HG02763 (cell line): ENCODE data around the gene DLGAP4.
"Not testable (repeated sequence)": the region's sequence is repeated elsewhere in the genome, so short reads cannot be mapped to it uniquely, and the experiment has no call there.

Experiments used
- ATAC-seq: cut with Tn5 transposase; IDR thresholded peaks from one replicate; pipeline ENCODE4 v1.9.1; 2021; ENCODE audit warnings: mild to moderate bottlenecking, moderate library complexity; ENCODE audit not compliant: unreplicated experiment

Gene DLGAP4

DNA sequence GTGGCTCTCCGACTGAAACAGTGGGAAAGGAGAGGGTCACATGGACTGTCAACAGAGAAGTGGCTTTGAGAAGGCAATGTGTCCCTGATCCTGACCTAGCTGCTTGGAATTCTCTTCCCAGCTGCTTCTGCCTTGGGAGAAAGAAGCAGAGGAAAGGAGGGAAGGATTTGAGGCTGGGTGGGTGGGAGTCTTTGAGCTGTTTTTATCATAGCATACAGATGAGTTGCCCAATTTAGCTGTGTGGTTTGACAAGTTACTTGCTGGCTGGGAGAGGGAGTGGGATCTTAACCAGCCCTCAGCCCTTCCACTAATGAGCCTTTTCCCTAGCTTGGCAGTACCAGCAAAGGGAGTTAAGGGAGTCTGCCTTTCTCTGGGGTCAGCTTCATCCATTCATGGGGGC, 184.1 kb downstream of the DLGAP4 start:
- no peak for ATAC-seq

DNA sequence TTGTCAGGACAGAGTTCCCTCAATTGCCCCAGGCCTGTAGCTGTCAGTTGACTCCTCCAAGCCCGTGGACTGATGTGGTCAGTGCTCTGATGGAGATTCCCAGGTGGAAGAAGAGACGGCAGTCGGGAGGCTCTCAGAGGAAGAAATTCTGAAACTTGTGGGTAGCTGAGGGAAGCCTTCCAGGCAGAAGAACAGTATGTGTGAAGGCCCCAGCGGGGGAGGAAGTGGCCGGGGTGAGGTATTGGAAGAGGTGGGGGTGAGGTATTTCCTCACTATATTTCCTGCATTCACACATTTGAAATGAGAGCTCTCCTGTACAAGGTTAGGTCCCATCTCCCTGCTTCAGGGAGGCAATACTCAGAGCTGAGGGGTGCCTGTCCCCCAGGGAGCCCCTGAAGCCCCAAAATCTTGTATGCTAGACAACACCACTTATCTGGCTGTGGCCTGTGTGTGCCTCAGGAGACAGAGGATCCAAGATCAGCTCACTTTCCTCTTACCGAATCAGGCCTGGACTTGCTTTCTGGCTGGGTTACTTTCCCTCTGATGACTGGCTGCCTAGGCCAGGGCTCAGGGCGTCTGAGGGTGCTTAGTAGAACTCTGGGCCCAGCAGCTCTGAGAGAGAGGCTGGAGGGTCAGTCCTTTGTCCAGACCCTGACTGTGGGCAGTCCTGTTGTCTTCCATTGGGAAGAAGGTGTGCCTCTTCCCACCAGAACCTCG, 185.9 kb downstream of the DLGAP4 start:
- ATAC-seq = no peak

DNA sequence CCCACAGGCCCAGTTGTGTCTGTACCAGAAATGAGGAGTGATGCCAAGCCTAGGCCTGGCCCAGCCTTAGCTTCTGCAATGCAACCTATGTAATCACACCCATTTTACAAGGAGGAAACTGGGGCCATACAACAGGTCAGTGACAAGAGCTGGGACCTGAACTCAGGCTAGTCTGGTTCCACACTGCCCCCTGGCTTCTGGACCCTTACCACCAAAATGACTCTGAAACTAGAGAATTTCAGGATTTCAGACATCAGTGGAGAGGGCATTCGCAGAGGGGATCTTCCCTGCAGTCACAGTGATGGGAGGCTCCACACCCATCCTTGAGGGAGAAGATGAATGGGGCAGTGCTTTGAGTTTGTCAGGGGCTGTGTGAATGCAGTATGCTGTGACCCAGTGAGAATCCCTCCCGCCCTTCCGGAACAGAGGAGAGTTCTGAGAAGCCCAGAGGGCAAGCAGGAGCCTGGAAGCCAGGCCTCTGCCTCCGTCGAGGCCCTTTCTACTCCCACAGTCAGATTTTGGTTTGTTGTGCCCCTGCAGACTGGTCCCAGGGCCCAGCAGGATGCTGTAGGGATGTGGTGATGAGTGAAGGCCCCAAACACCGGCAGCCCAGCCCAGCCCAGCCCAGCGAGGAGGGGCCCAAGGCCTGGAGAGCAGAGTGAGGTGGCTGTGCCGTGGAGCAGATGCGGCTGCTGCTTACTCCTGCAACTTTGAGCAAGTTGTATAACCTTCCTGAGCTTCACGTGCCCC, 187.1 kb downstream of the DLGAP4 start:
- ATAC-seq = no peak

DNA sequence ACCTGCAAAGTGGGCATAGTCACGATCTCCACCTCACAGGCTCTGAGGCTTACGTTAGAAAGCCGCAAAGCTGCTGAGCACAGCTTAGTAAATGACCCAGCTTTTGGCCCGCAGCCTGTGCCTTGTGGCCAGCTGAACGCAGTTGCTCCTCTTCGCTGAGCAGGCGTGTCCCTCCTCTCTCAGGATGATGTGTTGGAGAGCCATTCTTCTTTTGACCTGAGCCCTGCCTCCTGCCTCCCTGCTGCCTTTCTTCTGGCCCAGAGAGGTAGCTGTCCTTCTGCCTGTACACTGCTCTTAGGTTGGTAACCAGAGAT, 187.6 kb downstream of the DLGAP4 start:
- no peak for ATAC-seq

DNA sequence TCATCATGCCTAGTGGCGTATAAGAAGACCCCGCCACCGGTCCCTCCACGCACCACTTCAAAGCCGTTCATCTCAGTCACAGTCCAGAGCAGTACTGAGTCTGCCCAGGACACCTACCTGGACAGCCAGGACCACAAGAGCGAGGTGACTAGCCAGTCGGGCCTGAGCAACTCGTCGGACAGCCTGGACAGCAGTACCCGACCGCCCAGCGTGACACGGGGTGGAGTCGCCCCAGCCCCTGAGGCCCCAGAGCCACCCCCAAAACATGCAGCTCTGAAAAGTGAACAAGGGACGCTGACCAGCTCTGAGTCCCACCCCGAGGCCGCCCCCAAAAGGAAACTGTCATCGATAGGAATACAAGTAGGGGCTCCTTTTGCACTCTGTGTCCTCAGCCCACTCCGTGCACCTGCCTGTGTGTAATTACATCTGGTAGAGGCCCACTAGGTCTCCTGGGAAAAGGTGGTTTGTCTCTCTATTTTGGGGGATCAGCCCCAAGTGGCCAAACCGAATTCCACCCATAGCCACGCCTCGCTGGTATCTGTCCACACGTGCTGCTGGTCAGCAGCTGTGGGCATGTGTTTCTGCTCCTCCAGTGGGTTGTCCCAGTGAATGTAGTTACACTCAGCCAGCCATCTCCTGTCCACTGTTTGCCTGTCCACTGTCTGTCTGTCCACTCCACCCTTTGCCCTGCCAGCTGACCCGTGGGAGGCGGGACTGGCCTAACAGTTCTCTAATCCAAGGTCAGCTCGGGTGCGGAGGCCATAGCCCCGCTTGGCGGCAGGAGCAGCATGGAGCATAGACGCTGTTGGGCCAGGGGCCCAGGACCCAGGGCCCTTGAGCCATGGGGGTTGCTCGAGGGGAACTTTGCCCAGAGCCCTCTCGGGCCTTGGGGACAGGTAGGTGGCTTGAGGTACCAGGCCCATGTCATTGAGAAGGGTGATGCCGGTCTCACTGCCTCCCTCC, 190.8 kb downstream of the DLGAP4 start:
- ATAC-seq = no peak

DNA sequence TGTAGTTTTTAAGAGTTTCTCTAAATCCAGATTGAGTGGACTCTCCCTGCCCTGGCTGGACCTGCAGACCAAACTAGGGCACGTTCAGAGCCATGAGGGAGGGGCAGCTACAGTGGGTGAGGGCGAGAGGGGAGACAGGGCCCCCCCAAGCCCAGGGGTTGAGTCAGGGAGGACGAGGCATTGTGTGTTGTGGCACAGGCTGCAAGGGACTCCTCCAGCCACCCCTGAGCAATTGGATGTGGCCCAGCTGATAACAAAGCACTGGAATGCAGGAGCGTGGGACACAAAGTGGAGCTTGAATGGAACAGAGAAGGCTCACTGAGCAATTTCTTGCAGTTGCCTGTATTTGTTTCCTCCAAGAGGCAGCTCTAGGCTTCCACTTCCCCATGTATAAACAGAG, 191.7 kb downstream of the DLGAP4 start:
- ATAC-seq = no peak

DNA sequence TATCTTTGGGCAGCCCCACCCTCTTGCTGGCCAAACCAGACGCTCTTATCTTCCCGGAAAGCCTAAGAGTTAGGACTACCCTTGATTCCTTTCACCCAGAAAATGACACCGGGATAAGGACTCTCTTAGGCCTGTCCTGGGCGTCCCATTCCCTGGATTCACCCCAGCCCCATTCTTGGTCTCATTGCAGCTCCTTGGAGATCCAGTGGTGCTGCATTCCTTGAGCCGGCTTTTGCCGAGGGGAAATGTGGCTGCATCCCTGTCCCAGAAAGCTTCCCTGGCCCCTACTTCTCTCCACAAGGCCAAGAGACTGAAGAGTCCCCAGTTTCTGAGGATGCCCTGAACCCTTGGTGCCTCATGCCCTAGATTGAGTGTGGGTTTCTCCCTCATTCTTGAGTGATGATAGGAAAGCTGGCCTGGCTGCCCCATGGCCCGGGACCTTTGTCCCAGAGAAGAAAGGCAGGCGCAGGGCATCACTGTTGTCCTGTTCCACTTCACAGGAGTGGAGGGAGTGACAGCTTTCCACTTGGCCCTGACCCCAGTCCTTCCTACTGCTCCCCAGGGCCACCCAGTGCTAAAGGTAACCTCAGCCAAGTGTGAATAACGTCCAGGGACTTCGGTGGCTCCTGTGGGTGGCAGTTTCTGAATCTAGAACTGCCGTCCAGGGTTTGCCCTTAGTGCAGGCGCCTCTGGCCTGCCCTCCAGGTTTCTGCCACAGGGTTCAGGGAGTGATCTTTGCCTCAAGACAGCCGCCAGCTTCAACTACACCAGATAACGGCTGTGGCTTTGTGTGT, 192.4 kb downstream of the DLGAP4 start:
- no peak for ATAC-seq

DNA sequence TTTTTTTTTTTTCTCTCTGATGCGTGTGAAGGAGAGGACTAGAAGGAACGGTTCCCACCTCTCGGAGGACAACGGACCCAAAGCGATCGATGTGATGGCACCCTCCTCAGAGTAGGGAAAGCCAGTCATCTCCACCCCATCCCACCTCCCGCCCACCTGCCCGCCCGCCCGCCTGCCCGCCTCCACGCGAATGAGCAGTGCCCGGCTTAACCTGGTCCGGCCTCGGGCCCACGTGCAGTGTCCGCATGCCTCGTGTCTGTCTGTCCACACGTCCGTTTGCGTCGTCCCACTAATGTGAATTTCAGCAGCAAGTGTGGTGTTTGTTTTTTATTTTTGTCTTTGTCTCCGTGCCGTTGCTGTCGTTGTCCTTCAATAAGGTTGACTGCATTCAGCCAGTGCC, 193.1 kb downstream of the DLGAP4 start:
- ATAC-seq = no peak

DNA sequence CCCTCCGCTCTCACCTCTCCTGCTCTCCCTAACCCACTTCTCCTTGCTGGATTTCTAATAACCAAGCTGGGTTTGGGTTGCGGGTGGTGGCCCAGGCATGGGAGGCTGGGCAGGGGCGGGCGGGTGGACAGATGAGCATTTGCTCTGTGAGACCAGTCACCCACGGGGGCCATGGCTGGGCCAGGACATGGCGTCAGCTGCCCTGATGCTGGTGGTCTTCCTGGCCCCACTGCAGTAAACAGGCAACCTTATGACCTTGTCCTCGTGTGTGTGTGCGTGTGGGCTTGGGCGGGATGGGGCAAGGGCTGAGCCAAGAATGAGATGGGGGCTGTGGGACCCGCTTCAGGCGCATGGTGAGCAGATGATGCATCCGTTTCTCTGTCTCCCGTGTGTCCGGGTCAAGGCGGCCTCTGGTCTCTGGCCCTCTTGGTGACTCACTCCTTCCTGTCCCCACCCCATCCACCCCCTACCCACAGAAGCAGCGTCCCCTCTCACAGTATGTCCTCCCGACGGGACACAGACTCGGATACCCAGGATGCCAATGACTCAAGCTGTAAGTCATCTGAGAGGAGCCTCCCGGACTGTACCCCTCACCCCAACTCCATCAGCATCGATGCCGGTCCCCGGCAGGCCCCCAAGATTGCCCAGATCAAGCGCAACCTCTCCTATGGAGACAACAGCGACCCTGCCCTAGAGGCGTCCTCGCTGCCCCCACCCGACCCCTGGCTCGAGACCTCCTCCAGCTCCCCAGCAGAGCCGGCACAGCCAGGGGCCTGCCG, 193.8 kb downstream of the DLGAP4 start:
- ATAC-seq = no peak

DNA sequence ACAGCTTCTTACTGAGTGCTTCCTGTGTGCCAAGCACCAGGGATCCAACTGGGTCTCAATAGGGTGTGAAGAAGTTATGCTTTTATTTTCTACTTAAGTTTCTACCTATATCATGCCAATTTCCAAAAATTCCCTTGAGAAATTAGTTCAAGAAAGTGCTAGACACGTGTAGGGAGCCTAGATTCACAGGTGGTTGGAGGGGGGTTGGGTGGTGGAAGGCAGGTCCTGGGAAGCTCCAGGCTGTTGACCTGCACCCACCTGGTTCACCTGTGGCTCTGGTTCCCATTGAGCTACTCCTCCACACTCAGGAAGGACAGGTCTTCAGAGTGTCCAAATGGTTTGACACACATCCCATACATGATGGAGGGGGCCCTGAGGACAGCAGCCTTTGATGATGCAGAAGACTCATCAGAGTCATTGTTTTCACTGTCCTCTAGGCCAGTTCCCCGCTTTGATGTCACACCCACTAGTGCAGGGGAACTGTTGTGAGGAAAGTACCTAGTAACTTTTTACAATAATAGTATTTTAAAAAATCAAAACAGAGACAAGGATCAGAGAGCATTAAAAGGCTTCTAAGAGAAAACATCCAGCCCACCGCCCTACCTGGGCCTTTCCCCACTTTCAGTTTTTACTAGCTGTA, 195.3 kb downstream of the DLGAP4 start:
- no peak for ATAC-seq

DNA sequence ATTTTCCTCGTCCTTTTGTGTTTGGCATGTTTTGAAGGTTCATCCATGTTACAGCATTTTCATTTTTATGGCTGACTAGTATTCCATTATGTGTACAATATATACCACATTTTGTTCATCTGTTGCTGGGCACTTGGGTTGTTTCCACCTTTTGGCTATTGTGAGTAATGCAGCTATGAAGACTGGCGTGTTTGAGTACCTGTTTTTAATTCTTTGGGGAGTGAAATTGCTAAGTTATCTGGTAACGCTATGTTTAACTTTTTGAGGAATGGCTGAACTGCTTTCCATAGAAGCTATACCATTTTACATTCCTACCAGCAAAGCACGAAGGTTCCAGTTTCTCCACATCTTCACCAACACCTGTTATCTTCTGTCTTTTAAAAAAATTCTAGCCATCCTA, 198.2 kb downstream of the DLGAP4 start:
- ATAC-seq = no peak

DNA sequence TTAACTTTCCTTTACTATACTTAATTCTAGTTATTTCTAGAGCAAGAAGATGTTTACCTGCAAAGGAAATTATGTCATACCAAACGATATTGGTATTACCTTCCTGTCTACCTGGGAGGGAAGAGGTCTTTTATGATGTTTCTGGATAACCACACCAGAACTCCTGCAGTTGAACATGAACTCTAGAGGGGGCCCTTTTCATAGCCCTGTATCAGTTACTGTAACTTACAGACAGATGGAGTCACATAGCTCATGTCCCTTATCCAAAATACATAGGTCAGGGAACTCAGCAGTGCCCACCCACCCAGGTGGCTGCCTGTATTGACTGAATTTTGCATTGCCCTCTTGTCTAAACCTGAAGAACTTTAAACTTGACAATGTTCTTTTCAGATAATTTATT, 200.1 kb downstream of the DLGAP4 start:
- ATAC-seq = no peak

DNA sequence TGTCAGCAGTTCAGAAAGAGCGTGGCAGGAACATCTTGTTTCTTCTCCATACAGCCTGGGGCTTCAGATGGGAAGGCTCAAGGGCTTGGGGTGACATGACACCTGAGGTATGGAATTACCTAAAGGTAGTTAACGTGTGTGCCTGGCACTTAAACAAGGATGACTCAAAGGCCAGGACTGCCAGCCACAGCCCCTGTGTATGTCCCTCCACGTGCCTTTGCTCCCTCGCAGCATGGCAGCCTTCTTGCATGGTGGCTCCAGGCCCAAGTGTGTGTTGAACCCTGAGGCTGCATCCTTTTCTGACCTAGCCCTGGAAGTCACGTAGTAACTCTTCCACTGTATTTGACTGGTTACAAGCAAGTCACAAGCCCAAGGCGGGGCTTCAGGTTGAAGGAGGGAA, 201.6 kb downstream of the DLGAP4 start:
- ATAC-seq = no peak

DNA sequence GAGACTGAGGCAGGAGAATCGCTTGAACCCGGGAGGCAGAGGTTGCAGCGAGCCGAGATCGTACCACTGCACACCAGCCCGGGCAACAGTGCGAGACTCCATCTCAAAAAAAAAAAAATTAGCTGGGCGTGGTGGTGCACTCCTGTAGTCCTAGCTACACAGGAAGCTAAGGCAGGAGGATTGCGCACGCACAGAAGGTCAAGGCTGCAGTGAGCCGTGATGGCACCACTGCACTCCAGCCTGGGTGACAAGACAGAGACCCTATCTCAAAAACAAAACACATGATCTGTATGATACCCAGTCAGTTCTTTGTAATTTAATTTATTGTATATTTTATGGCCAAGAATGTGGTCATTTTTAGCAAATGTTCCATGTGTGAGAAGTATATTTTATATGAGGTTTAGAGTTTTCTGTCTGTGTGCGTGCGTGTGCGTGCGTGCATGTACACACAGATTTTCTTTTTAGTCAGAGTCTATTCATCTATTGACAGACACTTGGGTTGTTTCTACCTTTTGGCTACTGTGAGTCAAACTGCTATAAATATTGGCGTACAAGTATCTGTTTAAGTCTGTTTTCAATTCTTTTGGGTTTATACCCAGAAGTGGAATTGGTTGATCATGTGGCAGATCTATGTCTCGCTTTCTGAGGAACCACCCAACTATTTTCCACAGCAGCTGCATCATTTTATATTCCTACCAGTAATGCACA, 213.0 kb downstream of the DLGAP4 start:
- ATAC-seq = no peak

DNA sequence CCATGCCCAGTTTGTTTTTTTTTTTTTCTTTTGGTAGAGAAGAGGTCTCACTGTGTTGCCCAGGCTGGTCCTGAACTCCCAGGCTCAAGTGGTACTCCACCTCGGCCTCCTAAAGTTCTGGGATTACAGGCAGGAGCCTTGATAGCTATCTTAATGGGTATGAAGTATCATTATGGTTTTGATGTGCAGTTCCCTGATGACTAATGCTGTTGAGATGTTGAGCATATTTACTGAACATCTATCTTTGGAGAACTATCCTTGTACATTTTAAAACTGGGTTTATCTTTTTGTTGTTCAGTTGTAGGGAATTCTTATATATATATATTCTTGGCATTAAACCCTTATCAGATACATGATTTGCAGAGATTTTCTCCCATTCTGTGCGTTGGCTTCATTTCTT, 213.8 kb downstream of the DLGAP4 start:
- no peak for ATAC-seq

DNA sequence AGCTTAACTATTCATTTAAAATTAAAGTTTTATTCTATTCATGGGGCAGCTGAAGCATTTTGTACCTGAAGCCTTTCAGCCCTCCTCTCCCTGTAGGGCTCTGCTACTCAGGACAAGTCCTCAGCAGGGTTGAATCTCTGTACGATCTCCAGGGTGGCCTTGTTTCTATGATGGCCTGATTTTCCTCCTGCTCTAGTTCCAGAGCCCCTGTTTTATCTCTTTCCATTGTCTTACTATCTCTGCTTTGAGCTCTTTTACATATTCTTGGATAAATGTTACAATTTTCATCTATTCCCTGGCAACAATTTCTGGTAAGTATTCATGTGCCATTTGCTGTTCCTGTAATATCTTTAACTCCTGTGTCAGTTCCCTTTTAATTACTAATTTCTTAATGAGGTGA, 215.4 kb downstream of the DLGAP4 start:
- no peak for ATAC-seq

DNA sequence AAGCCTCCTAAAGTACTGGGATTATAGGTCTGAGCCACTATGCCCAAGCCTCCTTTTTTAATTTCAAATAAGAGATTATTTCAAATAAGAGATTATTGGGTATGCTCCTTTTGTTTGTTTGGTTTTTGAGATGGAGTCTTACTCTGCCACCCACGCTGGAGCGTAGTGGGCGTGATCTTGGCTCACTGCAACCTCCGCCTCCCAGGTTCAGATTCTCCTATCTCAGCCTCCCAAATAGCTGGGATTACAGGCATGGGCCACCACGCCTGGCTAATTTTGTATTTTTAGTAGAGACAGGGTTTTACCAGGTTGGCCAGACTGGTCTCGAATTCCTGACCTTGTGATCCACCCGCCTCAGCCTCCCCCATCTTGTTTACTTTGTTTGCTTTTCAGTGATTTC, 216.3 kb downstream of the DLGAP4 start:
- ATAC-seq = not testable (repeated sequence)

DNA sequence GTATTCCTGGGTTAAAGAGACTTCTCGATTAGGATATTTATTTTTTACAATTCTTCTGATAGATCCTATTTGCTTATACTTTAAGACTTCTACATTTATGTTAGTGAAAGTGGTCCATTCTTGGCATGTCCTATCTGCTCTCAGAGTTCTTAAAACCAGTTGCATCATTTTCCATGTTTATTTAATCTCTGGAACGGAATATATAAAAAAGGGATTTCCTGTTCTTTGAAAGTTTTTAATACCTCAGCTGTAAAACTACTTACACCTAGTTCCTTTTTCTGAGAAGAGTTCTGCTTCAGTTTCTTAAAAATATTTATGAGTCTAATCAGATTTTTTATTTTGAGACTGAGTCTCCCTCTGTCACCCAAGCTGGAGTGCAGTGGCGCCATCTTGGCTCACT, 217.2 kb downstream of the DLGAP4 start:
- no peak for ATAC-seq
